GM21528 (cell line): Measurements from ENCODE around the gene FOXE1.

Experiments
- ATAC-seq: cut with Tn5 transposase; IDR thresholded peaks from one replicate; pipeline ENCODE4 v1.9.1; 2021; ENCODE audit warnings: mild to moderate bottlenecking, moderate library complexity; ENCODE audit not compliant: unreplicated experiment, low FRiP score

Gene FOXE1

DNA sequence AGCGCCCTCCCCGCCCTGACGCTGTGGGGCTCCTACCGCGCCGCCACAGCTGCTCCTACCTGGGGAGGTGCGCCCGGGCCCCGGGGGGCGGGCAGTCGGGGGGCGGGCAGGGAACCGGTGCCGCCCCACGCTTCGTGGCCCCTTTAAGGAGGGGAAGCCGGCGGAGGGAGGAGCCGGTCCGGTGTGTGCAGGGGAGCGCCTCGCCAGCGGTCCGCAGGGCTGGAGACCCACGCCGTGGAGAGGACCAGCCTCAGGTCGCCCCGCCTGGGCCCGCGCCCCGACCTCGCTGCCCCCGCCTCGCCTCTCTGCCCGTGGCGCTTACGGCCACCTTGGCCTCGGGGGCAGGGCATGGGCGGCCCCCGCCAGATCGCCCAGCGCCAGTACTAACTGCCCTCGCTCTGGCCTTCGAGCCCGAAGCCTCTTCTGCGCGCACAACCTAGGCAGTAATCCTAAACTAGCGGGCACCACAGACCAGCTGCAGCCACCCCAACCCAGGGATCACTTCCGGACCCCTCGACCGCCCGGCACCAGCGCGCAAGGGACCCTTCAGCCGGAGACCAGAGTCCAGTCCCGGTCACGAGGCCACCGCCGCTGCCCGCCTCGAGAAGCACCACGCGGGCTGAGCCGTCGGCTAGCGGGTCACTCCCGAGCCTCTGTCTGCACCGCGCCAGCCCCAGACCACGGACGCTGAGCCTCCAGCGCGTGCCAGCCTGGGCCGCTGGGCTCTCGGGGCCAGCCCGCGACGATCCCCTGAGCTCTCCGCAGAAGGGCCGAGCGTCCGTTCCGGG is at the start of gene FOXE1:
Gene FOXE1 (plus strand): TSS at position 171 of the 788 bp plus-strand sequence. CDS start 689 bp downstream, outside the sequence.
- no peak for ATAC-seq

DNA sequence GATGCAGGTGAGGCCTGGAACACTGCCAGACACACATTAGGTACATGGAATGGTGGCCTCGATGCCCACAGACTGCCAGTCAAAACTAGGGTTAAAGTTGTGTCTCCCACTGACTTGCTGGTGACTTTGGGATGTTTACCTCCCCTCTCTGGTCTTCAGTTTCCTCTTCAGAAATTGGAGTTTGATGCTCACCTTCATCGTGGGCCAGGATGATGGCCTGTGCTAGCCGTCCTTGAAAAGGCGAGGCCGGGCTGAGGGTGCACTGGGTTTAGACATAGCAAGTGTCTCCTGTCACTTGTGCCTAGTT is 49.0 kb upstream of the FOXE1 start:
- no peak for ATAC-seq

DNA sequence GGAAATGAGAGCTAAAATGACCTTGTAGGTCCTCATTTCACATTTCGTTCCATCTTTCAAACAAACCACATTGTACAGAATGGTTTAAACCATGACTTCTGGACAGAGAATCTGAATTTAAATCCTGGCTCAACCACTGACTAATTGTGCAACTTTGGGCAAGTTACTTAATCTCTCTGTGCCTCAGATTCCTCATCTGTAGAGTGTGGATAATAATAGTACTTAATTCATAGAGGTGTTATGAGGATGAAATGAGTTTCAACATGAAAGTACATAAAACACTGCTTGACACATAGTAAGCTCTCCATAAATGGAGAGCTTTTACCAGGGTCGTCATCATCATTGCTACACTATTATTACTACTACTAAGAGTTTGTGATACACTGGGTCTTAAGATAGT is 46.3 kb upstream of the FOXE1 start:
- ATAC-seq = no peak

DNA sequence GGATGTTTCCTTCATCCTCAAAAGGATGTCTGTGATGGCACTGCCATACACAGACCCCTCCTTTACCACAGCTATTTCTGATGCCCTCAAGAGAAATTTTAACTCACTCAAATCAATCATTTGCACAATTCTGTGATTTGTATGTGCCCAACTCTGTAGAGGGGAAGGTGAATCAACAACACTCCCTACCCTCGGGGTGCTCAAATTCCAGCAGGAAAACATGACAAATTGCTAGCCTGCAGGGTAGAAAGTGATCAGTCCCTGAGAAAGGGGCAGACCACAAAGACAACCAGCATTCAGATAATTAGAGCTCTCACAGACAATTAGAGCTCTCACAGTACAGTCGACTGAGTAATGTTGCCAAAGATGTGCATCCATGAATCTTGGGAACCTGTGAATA is 45.3 kb upstream of the FOXE1 start:
- ATAC-seq = no peak

DNA sequence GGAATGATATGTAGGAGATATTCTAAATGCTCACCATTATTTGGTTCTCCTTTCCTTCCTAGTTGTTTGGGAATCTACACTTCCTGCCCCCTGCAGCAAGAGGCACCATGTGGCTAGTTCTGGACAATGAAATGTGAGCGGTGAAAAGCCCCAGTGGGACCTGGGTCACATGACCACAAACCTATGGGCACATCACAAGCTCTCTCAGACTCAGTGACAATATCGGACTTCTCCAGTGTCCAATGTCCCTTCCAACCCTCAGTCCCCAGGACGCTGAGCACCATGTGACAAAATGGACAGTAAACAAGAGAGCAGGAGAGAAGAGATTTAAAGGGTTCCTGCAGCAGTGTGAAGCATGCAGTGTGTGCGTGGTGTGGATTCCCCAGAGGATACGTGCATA is 44.6 kb upstream of the FOXE1 start:
- ATAC-seq = no peak

DNA sequence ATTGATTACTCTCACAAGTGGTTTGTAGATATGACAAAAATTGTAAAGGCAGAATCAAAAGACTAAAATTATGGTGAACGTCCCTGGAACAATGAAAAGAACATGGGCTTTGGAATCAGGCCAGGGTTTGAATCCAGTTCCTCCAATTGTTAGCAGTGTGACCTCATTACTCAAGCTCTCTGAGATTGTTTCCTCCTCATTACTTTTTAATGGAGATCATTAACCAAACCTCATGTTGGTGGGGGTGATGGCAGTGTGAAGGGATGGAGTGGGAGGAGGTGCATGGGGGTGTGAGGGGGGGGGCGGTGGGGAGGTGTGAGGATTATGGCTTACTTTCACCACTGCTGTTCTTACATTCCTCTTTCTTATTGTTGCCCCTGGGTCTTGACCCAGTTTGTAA is 44.1 kb upstream of the FOXE1 start:
- no peak for ATAC-seq

DNA sequence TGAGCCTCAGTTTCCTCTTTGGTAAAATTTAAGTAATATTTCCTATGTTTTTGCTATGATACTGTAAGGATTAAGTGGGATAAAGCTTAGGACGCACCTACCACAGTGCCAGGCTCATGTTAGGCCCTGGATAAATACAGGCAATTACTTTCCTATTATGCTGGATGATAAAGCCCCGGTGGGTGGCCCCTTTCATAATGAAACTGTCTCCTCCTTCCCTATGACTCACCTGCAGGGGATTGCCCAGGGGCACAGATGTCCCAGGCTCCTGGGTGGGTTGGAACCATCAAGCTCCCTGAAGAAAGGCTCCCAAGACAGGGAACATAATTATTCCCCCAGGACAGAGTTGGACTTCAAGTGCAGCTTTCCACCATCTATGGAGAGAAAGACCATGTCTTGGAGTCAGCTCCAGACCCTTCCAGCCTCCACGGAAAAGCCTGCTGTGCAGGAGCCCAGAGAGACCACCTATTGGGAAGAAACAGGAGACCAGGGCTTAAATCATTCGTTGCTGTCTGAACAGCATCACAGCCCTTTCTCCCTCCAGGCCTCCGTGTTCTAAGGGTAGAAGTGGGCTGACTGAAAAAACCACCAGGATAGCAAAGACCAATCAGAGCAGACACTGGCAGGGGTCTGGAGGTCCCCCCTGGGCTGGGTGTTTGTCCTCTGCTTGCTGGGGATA is 43.2 kb upstream of the FOXE1 start:
- no peak for ATAC-seq

DNA sequence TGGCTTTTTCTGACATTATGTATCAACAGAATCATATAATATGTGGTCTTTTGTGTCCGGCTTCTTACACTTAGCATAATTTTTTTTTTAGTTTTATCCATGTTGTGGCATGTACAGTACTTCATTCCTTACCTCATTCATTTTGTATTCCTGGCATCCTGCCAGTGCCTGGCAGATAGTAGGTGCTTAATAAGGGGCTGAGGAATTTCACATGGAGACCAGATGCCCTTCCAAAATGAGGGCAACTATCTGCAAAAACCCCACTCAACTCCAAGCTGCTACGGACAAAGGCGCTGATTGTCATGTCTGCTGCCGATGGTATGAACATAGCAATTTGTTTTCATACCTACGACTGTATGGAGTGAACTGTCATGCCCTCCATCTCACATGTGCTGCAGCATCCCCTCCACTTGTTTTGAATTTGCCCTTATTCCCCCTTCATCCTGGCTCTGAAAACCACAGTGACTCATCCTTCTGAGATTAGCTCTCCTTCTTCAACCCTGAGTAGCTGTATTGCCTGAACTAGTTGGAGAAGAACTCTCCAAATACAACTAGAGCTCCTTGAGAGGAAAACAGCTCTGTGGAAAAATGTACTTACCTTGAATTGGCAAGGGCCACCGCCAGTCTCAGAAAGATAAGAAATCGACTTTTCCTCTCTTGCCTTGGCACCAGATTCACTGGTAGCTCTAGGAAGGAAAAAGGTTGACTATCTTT is 41.3 kb upstream of the FOXE1 start:
- no peak for ATAC-seq

DNA sequence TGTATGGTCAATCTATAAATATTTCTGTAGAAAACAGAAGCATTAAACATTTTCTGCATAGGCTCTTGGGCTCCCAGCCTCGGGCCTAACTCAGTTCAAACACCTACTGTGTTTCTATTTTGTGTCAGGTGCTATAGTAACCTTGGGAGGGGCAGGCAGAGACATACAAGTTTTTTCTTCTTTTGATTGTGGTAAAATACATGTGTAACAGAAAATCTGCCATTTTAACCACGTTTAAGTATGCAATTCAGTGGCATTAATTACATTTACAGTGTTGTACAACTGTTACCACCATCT is 40.8 kb upstream of the FOXE1 start:
- ATAC-seq = no peak

DNA sequence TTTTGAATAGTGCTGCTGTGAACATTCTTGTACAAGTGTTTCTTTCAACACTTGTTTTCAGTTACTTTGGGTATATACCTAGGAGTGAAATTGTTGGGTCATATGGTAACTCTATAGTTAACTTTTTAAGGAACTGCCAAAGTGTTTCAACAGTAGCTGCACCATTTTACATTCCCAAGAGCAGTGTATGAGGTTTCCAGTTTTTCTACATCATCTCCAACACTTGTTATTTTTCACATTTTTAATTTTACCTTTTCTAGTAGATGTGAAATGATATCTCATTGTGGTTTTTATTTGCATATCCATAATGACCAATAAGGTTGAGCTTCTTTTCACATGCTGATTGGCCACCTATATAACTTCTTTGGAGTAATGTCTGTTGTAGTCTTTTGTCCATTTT is 40.0 kb upstream of the FOXE1 start:
- no peak for ATAC-seq

DNA sequence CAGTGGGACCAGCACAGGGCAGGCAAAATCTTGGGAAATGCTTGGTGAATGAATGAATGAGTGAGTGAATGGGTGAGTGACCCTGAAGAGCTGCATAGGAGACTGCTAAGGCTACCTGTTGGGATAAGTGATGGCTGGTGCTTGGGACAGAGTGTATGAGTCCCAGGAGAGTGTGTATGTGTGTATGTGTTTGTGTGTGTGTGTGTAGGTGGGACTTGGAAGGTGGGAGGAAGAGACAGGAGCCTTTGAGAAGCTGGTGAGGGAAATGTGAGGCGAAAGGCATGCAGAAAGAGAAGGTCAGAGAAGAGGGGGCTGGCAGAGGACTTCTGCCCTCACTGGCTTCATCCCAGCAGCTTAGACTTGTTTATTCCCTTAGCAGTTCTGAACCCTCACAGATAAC is 33.3 kb upstream of the FOXE1 start:
- ATAC-seq = no peak

DNA sequence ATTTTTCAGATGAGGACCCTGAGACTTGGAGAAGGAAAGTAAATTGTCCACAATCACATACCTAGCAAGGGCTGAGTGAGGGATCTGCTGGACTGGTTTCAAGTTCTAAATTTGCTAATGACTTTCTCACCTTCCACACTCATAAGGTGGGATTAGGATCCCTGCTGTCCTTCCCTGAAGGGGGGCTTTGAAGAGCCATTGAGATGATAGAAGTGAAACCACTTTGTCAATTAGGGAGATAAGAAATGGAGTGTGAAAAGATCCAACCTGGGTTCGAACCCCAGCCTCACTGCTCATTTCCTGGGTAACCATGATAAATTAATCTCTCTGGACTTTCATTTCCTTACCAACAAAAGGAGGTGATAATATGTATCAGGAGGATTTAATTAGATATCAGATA is 32.7 kb upstream of the FOXE1 start:
- ATAC-seq = no peak

DNA sequence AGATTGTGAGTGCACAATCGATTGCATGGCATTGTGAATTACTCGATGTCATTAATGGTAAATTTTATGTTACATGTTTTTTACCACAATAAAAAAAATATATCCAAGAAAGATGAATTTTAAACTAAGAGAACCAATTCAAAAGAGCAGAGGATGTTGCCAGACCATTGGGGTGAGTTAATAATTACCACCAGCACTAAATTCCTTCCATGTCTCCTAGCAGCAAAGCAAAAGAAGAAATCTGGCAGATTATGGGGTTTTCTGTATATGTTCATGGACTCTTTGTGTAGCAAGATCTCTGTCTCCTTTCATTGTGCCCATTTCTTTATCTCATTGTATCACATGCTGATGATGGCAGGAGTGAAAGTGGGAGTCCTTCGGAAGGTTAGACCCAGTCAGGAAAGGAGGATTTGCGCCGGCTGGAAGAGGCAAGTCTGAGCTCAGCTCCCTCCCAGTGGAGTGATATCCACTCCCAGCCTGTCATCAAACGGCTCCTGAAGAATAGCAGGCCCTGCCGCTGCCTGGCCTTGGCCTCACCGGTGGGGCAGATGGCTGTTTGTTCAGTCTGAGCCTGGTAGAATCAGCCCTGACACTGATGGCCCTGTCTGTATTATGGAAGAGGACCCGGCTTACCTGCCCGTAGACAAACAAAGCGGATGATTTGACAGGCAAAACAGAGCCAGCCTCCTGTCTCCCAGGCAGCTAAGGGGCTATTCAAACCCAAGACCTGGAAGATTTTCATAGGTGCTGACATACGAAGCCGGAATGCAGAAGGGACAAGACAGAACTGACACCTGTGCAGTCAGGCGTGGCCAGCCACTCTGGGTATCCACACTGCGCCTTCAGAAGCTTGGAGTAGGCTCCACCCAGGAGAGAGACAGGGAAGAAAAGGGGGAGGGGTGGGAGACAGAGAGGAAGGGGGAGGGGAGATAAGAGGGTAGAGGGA is 21.9 kb upstream of the FOXE1 start:
- ATAC-seq = no peak

DNA sequence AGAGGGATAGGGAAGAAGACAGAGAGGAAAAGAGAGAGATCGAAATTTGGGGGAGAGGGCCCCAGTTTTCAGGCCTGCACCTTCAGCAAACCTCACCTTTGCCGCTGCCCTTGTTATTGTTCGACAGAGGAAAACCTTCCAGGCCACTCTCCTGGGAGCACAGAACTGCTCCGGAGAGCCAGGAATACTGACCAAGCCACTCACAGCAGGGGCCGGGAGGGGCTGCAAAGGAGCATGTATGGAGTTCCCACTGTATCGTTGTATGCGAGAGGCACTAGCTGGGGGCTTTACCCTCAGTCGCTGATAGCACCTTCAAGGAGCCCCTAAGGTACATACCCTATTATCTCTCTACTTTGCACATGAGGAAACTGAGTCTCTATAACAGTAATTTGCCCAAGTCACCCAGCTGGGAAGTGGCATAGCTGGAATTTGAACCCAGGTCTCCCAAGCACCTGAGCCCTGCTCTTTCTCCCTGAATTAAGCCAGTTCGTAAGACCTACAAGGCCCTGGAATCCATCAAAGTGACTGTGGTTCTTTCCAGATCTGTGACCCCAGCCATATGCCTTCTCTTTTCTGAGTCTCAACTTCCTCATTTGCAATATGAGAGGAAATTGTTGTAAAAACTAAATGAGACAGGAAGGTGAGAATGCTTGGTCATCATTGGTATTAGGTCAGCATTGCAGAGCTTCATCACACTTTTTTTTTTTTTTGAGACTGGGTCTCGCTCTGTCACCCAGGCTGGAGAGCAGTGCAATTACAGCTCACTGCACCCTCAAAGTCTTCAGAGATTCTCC is 21.0 kb upstream of the FOXE1 start:
- no peak for ATAC-seq

DNA sequence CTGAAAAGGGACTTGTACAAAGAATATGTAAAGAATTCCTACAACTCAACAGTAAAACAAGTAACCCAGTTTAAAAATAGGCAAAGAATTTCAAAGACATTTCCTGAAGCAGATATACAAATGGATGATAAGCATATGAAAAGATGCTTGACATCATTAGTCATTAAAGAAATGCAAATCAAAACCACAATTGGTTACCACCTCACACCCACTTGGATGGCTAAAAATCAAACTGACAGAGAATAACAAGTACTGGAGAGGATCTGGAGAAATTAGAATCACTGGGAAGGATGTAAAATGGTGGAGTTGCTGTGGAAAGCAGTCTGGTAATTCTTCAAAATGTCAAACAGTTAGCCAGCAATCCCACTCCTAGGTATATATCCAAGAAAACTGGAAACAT is 12.5 kb upstream of the FOXE1 start:
- ATAC-seq = no peak

DNA sequence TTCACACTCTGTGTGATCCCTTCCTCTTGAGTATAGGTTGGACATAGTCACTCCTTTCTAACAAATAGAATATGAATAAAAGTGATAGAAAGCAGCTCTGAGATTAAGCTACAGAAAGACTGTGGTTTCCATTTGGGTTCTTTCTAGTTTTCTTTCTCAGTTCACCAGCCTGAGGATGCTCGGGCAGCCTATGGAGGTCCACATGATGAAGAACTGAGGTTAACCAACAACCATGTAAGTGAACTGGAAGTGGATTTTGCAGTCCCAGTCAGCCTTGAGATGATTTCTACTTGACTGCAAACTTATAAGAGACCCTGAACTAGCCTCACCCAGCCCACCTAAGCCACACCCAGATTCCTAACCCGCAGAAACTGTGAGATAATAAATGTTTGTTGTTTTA is 10.1 kb upstream of the FOXE1 start:
- no peak for ATAC-seq

DNA sequence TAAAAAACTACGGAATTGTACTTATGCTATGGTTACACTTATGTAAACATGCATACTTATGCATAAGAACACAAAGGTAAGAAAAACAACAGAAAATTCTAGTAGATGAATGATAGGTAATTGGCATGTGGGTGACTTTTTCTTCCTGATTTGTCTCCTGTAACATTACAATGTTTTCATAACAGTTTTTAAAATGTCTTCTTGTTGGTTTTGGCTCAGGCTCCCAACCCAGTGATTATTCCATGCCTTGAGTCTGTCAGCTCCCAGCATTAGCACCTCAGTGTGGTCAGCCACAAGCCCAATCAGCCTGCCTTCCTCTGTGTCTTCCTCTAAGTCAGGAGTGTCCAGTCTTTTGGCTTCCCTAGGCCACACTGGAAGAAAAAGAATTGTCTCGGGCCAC is 7.9 kb upstream of the FOXE1 start:
- ATAC-seq = no peak

DNA sequence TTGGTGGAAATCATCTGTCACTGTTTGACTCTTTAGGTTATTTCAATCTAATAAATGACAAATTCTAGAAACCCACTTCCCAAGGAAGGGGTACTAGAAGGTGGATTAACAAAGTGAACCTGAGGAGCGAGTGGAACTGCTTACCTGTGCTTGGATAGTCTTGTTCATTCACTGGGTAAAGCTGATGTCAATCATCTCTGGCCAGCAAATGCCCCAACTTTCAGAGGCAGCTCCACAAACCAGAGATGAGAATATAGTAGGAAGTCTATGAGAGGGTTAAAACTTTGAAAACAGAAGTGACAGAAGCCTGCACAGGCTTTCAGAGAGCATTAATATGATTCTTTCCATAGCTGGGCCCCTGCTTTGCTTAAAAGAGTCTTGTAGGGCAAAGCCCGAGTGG is 7.3 kb upstream of the FOXE1 start:
- ATAC-seq = no peak

DNA sequence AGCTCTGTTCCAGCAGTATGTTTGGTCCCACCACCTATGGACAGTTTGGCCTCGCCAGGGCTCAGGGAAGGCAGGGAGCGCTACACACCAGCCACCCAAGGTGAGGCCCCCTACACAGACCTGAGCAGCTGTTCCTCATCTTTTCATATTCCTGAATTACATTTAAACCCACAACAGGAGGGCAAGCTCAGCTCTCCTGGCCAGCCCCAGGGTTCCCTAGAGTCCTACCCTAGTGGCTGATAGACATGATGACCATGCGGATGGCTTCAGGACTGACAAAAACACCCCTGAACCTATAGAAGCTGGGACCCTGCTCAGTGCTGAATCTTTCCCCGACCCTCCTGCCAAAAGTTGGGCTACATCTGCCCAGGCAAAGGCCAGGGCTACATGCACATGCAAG is 6.7 kb upstream of the FOXE1 start:
- no peak for ATAC-seq
